ENCODE results near the gene SPPL3.

DNA sequence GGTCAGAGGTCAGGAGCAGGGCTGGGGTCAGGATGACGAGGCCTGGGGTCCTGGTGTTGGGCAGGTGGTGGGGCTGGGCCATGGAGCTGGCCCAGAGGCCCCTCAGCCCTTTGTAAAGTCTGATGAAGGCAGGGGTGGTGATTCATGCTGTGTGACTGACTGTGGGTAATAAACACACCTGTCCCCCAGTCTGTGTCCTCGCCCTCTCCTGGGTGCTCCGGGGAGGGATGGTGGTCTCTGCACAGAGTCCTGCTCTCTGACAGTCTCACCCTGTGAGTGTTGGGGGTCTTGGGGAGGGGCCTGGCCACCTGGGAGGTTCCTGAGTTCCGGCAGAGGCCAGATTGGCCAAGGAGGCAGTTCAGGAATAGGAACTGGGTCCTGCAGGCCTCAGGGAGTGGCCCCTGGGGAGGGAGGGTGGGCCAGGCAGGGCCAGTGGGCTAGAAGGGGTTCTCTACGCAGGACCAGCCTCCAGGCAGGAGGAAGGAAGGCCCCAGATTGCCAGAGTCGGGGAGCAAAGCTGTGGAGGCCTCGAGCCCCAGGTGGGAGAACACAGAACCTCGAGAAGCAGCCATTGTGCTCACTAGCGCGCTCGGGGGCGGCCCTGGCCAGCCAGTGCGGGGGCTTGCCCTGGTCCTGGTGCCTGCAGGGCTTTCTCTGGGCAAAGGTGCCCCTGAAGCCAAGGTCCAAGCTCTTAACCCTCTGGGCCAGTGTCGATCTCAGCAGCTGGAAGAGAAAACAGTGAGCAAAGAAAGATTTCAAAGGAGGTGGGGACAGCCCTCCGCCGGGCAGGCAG is 164.1 kb downstream of the SPPL3 start:
- TF ChIP-seq POLR2A (IDR thresholded peaks at IDR 0.05; ENCODE audit: low read length): no peak
- no peak for TF ChIP-seq GATA1 (IDR thresholded peaks at IDR 0.05; ENCODE audit: low read depth, low read length)

All from erythroblast (primary cell).